GM23338 (cell line): Measurements from ENCODE around the gene CDC23. TPM values are rescaled to one million over a fixed set of nuclear protein-coding genes. Genes with fewer than 3 reads are reported as not detected.

ENCODE experiments used
- ATAC-seq: fragments of 200-7000 bp; cut with Tn5 transposase; 3 replicates; pipeline ENCODE4 v1.9.1; 2020
- DNase-seq: peaks from one replicate; pipeline ENCODE4 v3.0.0-alpha.2; 2015; ENCODE audit warnings: low spot score
- H2AFZ ChIP-seq: fragments of 200-600 bp; sonication (generic); 2 replicates; pipeline ENCODE4 v1.8.0; 2016; ENCODE audit warnings: antibody characterized with exemption, mild to moderate bottlenecking, moderate library complexity
- H3F3A ChIP-seq: fragments of 200-600 bp; sonication (generic); replicated peaks from 2 replicates; pipeline ENCODE4 v1.8.0; 2017; ENCODE audit warnings: antibody characterized with exemption, mixed run types, low read depth
- H3K27ac ChIP-seq: fragments of 200-600 bp; sonication (generic); 2 replicates; pipeline ENCODE4 v1.6.1; 2016; ENCODE audit warnings: low read depth
- H3K27me3 ChIP-seq: fragments of 200-600 bp; sonication (generic); 2 replicates; pipeline ENCODE4 v1.8.0; 2016; ENCODE audit warnings: mild to moderate bottlenecking, mixed run types, moderate library complexity; ENCODE audit not compliant: insufficient read depth
- H3K36me3 ChIP-seq: fragments of 200-600 bp; sonication (generic); 2 replicates; pipeline ENCODE4 v1.8.0; 2016; ENCODE audit warnings: mild to moderate bottlenecking; ENCODE audit not compliant: insufficient read depth
- H3K4me1 ChIP-seq: fragments of 200-600 bp; sonication (generic); 2 replicates; pipeline ENCODE4 v1.8.0; 2016; ENCODE audit warnings: mild to moderate bottlenecking, moderate library complexity; ENCODE audit not compliant: insufficient read depth
- H3K4me2 ChIP-seq: fragments of 200-600 bp; sonication (generic); 2 replicates; pipeline ENCODE4 v1.7.1; 2017; ENCODE audit warnings: mixed run types
- H3K4me3 ChIP-seq: fragments of 200-600 bp; sonication (generic); 2 replicates; pipeline ENCODE4 v1.6.1; 2016; ENCODE audit warnings: mixed run types
- H3K79me2 ChIP-seq: fragments of 200-600 bp; sonication (generic); replicated peaks from 2 replicates; pipeline ENCODE4 v1.8.0; 2017; ENCODE audit warnings: mild to moderate bottlenecking; ENCODE audit not compliant: insufficient read depth
- H3K9me2 ChIP-seq: fragments of 200-600 bp; sonication (generic); 2 replicates; pipeline ENCODE4 v1.8.0; 2017; ENCODE audit not compliant: insufficient read depth
- H4K20me1 ChIP-seq: fragments of 200-600 bp; sonication (generic); replicated peaks from 2 replicates; pipeline ENCODE4 v1.8.0; 2017; ENCODE audit warnings: mild to moderate bottlenecking; ENCODE audit not compliant: insufficient read depth
- H3K27ac Mint-ChIP-seq: 2 replicates; pipeline ENCODE4 v1.8.0; 2020; ENCODE audit warnings: inconsistent platforms, mild to moderate bottlenecking, moderate library complexity, mixed read lengths
- H3K27me3 Mint-ChIP-seq: 3 replicates; pipeline ENCODE4 v1.8.0; 2022; ENCODE audit warnings: low read depth, mild to moderate bottlenecking, moderate library complexity, mixed read lengths, inconsistent platforms; ENCODE audit not compliant: insufficient read depth, poor library complexity
- H3K36me3 Mint-ChIP-seq: 3 replicates; pipeline ENCODE4 v1.8.0; 2021; ENCODE audit warnings: low read depth, mild to moderate bottlenecking, inconsistent platforms, moderate library complexity, mixed read lengths
- H3K4me1 Mint-ChIP-seq: 3 replicates; pipeline ENCODE4 v1.8.0; 2020; ENCODE audit warnings: mild to moderate bottlenecking, inconsistent platforms, mixed read lengths
- H3K4me3 Mint-ChIP-seq: 3 replicates; pipeline ENCODE4 v1.8.0; 2021; ENCODE audit warnings: moderate library complexity, mild to moderate bottlenecking, inconsistent platforms, mixed read lengths
- H3K9me3 Mint-ChIP-seq: 3 replicates; pipeline ENCODE4 v1.8.0; 2020; ENCODE audit warnings: moderate library complexity, mild to moderate bottlenecking, inconsistent platforms, mixed read lengths
- CREB1 ChIP-seq: fragments of 250-450 bp; sonication (Bioruptor Pico); IDR thresholded peaks from 2 replicates; pipeline ENCODE4 v1.5.0; 2020; ENCODE audit warnings: low read depth, mild to moderate bottlenecking, moderate library complexity
- ETS1 ChIP-seq: IDR thresholded peaks from 2 replicates; pipeline ENCODE4 v1.6.1; 2016; ENCODE audit warnings: antibody characterized with exemption
- EZH2 ChIP-seq: fragments of 200-600 bp; sonication (generic); IDR thresholded peaks from one replicate; pipeline ENCODE4 v1.8.0; 2017; ENCODE audit warnings: antibody characterized with exemption, mild to moderate bottlenecking, low read depth; ENCODE audit not compliant: unreplicated experiment
- EZH2phosphoT487 ChIP-seq: fragments of 200-600 bp; sonication (generic); IDR thresholded peaks from one replicate; pipeline ENCODE4 v1.8.1; 2018; ENCODE audit warnings: antibody characterized with exemption; ENCODE audit not compliant: unreplicated experiment
- JUNB ChIP-seq: IDR thresholded peaks from one replicate; pipeline ENCODE4 v1.6.1; 2016; ENCODE audit warnings: antibody characterized with exemption; ENCODE audit not compliant: unreplicated experiment
- NANOG ChIP-seq: IDR thresholded peaks from 2 replicates; pipeline ENCODE4 v1.6.1; 2016; ENCODE audit warnings: antibody characterized with exemption, borderline replicate concordance
- POLR2AphosphoS5 ChIP-seq: IDR thresholded peaks from 2 replicates; pipeline ENCODE4 v1.6.1; 2016; ENCODE audit warnings: antibody characterized with exemption, low read depth
- REST ChIP-seq: IDR thresholded peaks from one replicate; pipeline ENCODE4 v1.6.1; 2018; ENCODE audit warnings: antibody characterized with exemption; ENCODE audit not compliant: unreplicated experiment
- STAT1 ChIP-seq: IDR thresholded peaks from one replicate; pipeline ENCODE4 v1.6.1; 2016; ENCODE audit warnings: antibody characterized with exemption; ENCODE audit not compliant: unreplicated experiment
- ZNF114 ChIP-seq: fragments of 250-450 bp; sonication (Bioruptor Pico); IDR thresholded peaks from 2 replicates; pipeline ENCODE4 v1.5.0; 2020; ENCODE audit warnings: mild to moderate bottlenecking, moderate library complexity
- ZNF331 ChIP-seq: fragments of 250-450 bp; sonication (Bioruptor Pico); IDR thresholded peaks from 2 replicates; pipeline ENCODE4 v1.5.0; 2020; ENCODE audit warnings: low read depth, mild to moderate bottlenecking, moderate library complexity
- polyA plus RNA-seq: library from polyadenylated mRNA; unstranded; fragments of >200 nt; fragmentation: Nextera tagmentation; extraction: Ambion mirVana; gene quantifications from 2 replicates; pipeline ENCODE4 v1.2.1, GENCODE V29; 2016
- total RNA-seq: library from RNA; depleted of rRNA; stranded (reverse); fragments of >200 nt; shearing (Covaris generic); gene quantifications from 2 replicates; pipeline ENCODE4 v1.2.3, GENCODE V29; 2014
- TF ChIP-seq, protein P1 (sequence below): fragments of 250-450 bp; sonication (Bioruptor Pico); IDR thresholded peaks from 2 replicates; pipeline ENCODE4 v1.5.0; 2020; ENCODE audit warnings: mild to moderate bottlenecking, moderate library complexity
- TF ChIP-seq, protein P2 (sequence below), 2 experiments: fragments of 200-600 bp in 1 of 2; sonication (generic) in 1 of 2; conservative IDR thresholded peaks; 2 replicates each; pipeline versions ENCODE4 v1.5.1 to v1.6.1; 2016 to 2017; ENCODE audit warnings: antibody characterized with exemption in 2 of 2, low read depth in 2 of 2, mild to moderate bottlenecking in 2 of 2, moderate library complexity in 1 of 2

The CDC23 gene
- total and polyA plus RNA-seq, 2 experiments from 2014 or later = 28.0 to 45.9 TPM

DNA sequence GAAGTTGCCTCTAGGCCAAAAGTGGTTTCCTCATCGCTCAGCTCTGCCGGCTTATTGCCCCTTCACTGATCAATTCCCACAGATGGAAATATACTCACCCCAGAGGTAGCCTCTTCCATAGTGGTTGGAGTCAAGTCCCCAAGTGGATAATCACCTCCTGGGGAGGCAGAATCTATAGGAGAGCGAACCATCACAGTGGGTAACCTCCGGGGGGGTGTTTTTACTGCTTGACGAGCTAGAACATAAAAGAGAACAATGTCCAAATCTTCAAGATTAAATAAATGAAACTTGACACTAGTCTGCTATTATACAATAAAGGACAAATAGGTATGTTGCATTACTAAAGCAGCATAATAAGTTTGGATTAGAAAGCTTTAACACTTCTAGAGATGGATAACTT, 44.0 kb downstream of the CDC23 start:
- H4K20me1 ChIP-seq = peaks cover 26% of the 10 kb centered on the region
- Mint-ChIP-seq H3K36me3 (peaks cover 88% of the 10 kb centered on the region), H3K4me3 (no peak overlapping the region)

More for the DNA sequence above, 44.0 kb downstream of the CDC23 start:
- Histone ChIP-seq H3K36me3 (peaks cover 91% of the 10 kb centered on the region), H3K4me1 (no peaks in the 10 kb centered on the region), H3K27ac (no peak overlapping the region), H3K27me3 (no peaks in the 10 kb centered on the region), H3K4me3 (no peak overlapping the region), H2AFZ (no peak overlapping the region), H3K9me2 (no peaks in the 10 kb centered on the region), H3K79me2 (no peaks in the 10 kb centered on the region), H3K4me2 (no peak overlapping the region), H3F3A (no peaks in the 10 kb centered on the region)
- Mint-ChIP-seq H3K27me3 (no peaks in the 10 kb centered on the region), H3K27ac (no peak overlapping the region), H3K9me3 (no peaks in the 10 kb centered on the region), H3K4me1 (no peaks in the 10 kb centered on the region)
- TF ChIP-seq NANOG (no peak), ZNF114 (CRISPR knock-in tag) (no peak), STAT1 (no peak), REST (no peak), EZH2phosphoT487 (no peak), ZNF331 (no peak), CREB1 (CRISPR knock-in tag) (no peak), JUNB (no peak), ETS1 (no peak), POLR2AphosphoS5 (no peak), EZH2 (no peak)
- TF ChIP-seq, protein P1, sequence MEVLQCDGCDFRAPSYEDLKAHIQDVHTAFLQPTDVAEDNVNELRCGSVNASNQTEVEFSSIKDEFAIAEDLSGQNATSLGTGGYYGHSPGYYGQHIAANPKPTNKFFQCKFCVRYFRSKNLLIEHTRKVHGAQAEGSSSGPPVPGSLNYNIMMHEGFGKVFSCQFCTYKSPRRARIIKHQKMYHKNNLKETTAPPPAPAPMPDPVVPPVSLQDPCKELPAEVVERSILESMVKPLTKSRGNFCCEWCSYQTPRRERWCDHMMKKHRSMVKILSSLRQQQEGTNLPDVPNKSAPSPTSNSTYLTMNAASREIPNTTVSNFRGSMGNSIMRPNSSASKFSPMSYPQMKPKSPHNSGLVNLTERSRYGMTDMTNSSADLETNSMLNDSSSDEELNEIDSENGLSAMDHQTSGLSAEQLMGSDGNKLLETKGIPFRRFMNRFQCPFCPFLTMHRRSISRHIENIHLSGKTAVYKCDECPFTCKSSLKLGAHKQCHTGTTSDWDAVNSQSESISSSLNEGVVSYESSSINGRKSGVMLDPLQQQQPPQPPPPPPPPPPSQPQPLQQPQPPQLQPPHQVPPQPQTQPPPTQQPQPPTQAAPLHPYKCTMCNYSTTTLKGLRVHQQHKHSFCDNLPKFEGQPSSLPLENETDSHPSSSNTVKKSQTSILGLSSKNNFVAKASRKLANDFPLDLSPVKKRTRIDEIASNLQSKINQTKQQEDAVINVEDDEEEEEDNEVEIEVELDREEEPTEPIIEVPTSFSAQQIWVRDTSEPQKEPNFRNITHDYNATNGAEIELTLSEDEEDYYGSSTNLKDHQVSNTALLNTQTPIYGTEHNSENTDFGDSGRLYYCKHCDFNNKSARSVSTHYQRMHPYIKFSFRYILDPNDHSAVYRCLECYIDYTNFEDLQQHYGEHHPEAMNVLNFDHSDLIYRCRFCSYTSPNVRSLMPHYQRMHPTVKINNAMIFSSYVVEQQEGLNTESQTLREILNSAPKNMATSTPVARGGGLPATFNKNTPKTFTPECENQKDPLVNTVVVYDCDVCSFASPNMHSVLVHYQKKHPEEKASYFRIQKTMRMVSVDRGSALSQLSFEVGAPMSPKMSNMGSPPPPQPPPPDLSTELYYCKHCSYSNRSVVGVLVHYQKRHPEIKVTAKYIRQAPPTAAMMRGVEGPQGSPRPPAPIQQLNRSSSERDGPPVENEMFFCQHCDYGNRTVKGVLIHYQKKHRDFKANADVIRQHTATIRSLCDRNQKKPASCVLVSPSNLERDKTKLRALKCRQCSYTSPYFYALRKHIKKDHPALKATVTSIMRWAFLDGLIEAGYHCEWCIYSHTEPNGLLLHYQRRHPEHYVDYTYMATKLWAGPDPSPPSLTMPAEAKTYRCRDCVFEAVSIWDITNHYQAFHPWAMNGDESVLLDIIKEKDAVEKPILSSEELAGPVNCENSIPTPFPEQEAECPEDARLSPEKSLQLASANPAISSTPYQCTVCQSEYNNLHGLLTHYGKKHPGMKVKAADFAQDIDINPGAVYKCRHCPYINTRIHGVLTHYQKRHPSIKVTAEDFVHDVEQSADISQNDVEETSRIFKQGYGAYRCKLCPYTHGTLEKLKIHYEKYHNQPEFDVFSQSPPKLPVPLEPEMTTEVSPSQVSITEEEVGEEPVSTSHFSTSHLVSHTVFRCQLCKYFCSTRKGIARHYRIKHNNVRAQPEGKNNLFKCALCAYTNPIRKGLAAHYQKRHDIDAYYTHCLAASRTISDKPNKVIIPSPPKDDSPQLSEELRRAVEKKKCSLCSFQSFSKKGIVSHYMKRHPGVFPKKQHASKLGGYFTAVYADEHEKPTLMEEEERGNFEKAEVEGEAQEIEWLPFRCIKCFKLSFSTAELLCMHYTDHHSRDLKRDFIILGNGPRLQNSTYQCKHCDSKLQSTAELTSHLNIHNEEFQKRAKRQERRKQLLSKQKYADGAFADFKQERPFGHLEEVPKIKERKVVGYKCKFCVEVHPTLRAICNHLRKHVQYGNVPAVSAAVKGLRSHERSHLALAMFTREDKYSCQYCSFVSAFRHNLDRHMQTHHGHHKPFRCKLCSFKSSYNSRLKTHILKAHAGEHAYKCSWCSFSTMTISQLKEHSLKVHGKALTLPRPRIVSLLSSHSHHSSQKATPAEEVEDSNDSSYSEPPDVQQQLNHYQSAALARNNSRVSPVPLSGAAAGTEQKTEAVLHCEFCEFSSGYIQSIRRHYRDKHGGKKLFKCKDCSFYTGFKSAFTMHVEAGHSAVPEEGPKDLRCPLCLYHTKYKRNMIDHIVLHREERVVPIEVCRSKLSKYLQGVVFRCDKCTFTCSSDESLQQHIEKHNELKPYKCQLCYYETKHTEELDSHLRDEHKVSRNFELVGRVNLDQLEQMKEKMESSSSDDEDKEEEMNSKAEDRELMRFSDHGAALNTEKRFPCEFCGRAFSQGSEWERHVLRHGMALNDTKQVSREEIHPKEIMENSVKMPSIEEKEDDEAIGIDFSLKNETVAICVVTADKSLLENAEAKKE (CRISPR knock-in tag) = no peak
- TF ChIP-seq, protein P2, sequence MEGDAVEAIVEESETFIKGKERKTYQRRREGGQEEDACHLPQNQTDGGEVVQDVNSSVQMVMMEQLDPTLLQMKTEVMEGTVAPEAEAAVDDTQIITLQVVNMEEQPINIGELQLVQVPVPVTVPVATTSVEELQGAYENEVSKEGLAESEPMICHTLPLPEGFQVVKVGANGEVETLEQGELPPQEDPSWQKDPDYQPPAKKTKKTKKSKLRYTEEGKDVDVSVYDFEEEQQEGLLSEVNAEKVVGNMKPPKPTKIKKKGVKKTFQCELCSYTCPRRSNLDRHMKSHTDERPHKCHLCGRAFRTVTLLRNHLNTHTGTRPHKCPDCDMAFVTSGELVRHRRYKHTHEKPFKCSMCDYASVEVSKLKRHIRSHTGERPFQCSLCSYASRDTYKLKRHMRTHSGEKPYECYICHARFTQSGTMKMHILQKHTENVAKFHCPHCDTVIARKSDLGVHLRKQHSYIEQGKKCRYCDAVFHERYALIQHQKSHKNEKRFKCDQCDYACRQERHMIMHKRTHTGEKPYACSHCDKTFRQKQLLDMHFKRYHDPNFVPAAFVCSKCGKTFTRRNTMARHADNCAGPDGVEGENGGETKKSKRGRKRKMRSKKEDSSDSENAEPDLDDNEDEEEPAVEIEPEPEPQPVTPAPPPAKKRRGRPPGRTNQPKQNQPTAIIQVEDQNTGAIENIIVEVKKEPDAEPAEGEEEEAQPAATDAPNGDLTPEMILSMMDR (conservative IDR thresholded peaks at IDR 0.05; ENCODE audit: low read depth in 2 of 2) = no peak
- no peak for ATAC-seq
- no peak for DNase-seq
